Dermis microvascular lymphatic vessel endothelial cell (primary cell): ENCODE data around the gene ARHGEF4. TPM values are rescaled to one million over a fixed set of nuclear protein-coding genes. Genes with fewer than 3 reads are reported as not detected.

Experiments used
- DNase-seq, 2 donors: peaks; one replicate each; pipeline versions ENCODE4 v3.0.0 to v3.0.0-alpha.2; 2010; ENCODE audit warnings: low read depth in 2 of 2
- total RNA-seq: library from RNA; depleted of rRNA; stranded (reverse); fragments of >200 nt; gene quantifications from 2 replicates; pipeline ENCODE4 v1.2.1, GENCODE V29; 2014

ARHGEF4 gene
- total RNA-seq, 1 donor from 2014 or later, result 0.26 TPM

GRCh38 chr2:130832296-130832940 is 4.3 kb upstream of the ARHGEF4 start:
- DNase-seq, result no peak

- no peak for DNase-seq
These were observed 2.4 kb upstream of the ARHGEF4 start for GRCh38 chr2:130834091-130834930.

GRCh38 chr2:130834931-130835765 is 1.6 kb upstream of the ARHGEF4 start:
- no peak for DNase-seq

GRCh38 chr2:130835766-130836015 is 1.0 kb upstream of the ARHGEF4 start:
- DNase-seq, result no peak

GRCh38 chr2:130837175-130837810 is 579 bp downstream of the ARHGEF4 start:
- DNase-seq, result no peak

GRCh38 chr2:130837811-130838565 is 1.3 kb downstream of the ARHGEF4 start:
- no peak for DNase-seq

- no peak for DNase-seq
These were observed 2.5 kb downstream of the ARHGEF4 start for GRCh38 chr2:130839011-130839780.

GRCh38 chr2:130840506-130840905 is 3.8 kb downstream of the ARHGEF4 start:
- no peak for DNase-seq

GRCh38 chr2:130841741-130842365 is 5.1 kb downstream of the ARHGEF4 start:
- DNase-seq, result no peak

- no peak for DNase-seq
These were observed 6.1 kb downstream of the ARHGEF4 start for GRCh38 chr2:130842770-130843169.

GRCh38 chr2:130843321-130843985 is 6.7 kb downstream of the ARHGEF4 start:
- DNase-seq, result no peak

- DNase-seq, result no peak
These were observed 7.4 kb downstream of the ARHGEF4 start for GRCh38 chr2:130844161-130844560.

- no peak for DNase-seq
These were observed 8.9 kb downstream of the ARHGEF4 start for GRCh38 chr2:130845505-130846085.

GRCh38 chr2:130846233-130846632 is 9.5 kb downstream of the ARHGEF4 start:
- DNase-seq, result no peak

GRCh38 chr2:130846686-130847375 is 10.1 kb downstream of the ARHGEF4 start:
- DNase-seq, result no peak

- no peak for DNase-seq
These were observed 11.2 kb downstream of the ARHGEF4 start for GRCh38 chr2:130847776-130848525.

- no peak for DNase-seq
These were observed 12.0 kb downstream of the ARHGEF4 start for GRCh38 chr2:130848526-130849210.
